Measurements from ENCODE around the gene CKS2.

DNA sequence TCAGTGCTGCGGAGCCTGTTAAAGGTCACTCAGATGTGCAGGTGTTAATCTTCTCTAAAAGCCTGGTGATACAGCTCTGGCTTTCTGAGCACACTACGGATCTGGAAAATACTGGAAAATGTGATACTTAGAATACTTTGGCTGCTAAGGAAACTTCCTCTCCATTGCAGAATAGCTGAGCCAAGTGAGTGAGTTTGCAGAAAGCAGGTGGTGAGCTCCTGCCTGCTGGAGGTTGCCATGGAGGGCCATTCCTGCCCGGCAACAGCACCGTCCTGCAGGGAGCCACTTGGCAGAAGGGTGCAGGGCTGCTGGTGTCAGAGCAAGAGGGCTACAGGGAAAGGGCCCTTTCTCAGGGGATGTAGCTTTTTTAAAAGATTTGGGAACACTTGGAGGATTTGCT, 48.0 kb downstream of the CKS2 start:
- TF ChIP-seq SUZ12 (IDR thresholded peaks at IDR 0.05) (no peak), NFRKB (IDR thresholded peaks at IDR 0.05) (no peak), TARDBP (IDR thresholded peaks at IDR 0.05) (no peak), FOXA1 (IDR thresholded peaks at IDR 0.05) (no peak), HDGF (IDR thresholded peaks at IDR 0.05; ENCODE audit: borderline replicate concordance) (no peak), FOXM1 (IDR thresholded peaks at IDR 0.05; ENCODE audit: borderline replicate concordance) (no peak), SP1 (IDR thresholded peaks at IDR 0.05) (no peak), BHLHE40 (IDR thresholded peaks at IDR 0.05; ENCODE audit: borderline replicate concordance) (no peak), FOXK2 (IDR thresholded peaks at IDR 0.05) (no peak)

Measured in HEK293T (cell line).